ENCODE results near the gene SOX2.

The SOX2 gene

GRCh38 chr3:181711325-181712135 lies at the start of gene SOX2:
Gene SOX2, plus strand, starts transcription at chr3:181711925. Its CDS starts 436 bp downstream, at chr3:181712361.
- no peak for DNase-seq

- no peak for DNase-seq
Measured at GRCh38 chr3:181683563-181683962, 28.2 kb upstream of the SOX2 start.

GRCh38 chr3:181687190-181687589 lies 24.5 kb upstream of the SOX2 start:
- no peak for DNase-seq

- no peak for DNase-seq
Measured at GRCh38 chr3:181687731-181688130, 24.0 kb upstream of the SOX2 start.

GRCh38 chr3:181689546-181689945 lies 22.2 kb upstream of the SOX2 start:
- DNase-seq: no peak

GRCh38 chr3:181690769-181691168 lies 21.0 kb upstream of the SOX2 start:
- no peak for DNase-seq

- DNase-seq: no peak
Measured at GRCh38 chr3:181691901-181692300, 19.8 kb upstream of the SOX2 start.

GRCh38 chr3:181692311-181693145 lies 19.2 kb upstream of the SOX2 start:
- DNase-seq: no peak

GRCh38 chr3:181693280-181693679 lies 18.4 kb upstream of the SOX2 start:
- no peak for DNase-seq

- no peak for DNase-seq
Measured at GRCh38 chr3:181694805-181695660, 16.7 kb upstream of the SOX2 start.

GRCh38 chr3:181695661-181696491 lies 15.8 kb upstream of the SOX2 start:
- DNase-seq: no peak

- no peak for DNase-seq
Measured at GRCh38 chr3:181696626-181697230, 15.0 kb upstream of the SOX2 start.

GRCh38 chr3:181698263-181698954 lies 13.3 kb upstream of the SOX2 start:
- no peak for DNase-seq

- DNase-seq: no peak
Measured at GRCh38 chr3:181699171-181699903, 12.4 kb upstream of the SOX2 start.

GRCh38 chr3:181700168-181701087 lies 11.3 kb upstream of the SOX2 start:
- DNase-seq: no peak

GRCh38 chr3:181701096-181701495 lies 10.6 kb upstream of the SOX2 start:
- no peak for DNase-seq

- DNase-seq: no peak
Measured at GRCh38 chr3:181703601-181704420, 7.9 kb upstream of the SOX2 start.

- DNase-seq: no peak
Measured at GRCh38 chr3:181704421-181705085, 7.2 kb upstream of the SOX2 start.

Measured in activated naive CD4-positive, alpha-beta T cell (primary cell).